Activated CD8-positive, alpha-beta memory T cell treated with anti-CD3 and anti-CD28 coated beads for 4 hours (primary cell): Measurements from ENCODE around the gene SH3RF3.

Experiments used
- DNase-seq, 2 donors: peaks; one replicate each; pipeline ENCODE4 v3.0.0-alpha.2; 2020; ENCODE audit warnings: low read depth in 2 of 2

SH3RF3 gene

GRCh38 chr2:109392816-109393661 lies 264.0 kb downstream of the SH3RF3 start:
- DNase-seq, result no peak

DNA sequence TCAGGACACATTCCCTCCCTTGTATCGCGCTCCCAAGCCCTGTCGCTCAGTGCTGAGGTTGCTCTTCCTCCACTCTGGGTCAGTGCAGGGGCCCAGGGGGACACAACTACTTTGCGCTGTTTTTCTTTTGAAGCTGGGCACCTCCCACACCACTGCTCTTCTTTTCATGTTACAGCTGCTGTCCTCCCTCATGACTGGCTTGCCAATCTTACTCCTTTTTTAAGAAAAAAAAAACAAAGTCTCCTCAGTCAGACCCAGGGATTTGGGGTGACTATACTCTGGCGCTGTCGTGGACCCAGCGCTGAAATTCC lies 264.6 kb downstream of the SH3RF3 start:
- DNase-seq, result no peak

DNA sequence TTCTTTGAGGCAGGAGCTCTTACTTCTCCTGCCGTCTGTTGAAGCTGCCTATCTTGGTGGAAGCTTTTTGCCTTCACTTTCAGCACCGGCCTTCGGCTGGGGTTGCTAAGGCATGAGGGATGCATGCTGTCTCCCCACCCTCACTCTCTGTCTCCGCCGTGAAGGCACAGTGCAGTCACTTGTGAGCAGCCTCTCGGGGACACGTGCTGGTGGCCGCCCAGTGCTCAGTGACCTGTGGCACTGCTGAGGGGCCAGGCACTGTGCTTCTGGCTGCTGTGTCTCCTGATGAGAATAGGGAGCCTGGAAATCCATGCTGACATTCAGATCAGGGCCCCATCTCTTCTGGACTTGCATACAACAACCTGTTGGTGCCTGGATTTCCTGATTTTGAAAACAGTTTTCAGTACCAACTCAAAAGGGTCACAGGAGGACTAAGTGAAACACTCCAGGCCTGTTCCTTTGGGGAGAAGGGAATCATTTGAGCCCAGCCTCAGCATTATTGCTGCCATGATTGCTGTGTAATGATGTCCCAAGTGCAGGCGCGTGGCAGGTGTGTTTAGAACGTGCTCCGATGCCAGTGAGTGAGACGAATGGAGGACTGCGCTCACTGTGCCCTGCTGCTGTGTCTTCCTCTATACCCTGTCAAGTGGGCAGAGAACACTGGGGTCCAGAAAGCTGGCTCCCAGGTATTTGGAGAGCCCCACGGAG lies 266.6 kb downstream of the SH3RF3 start:
- no peak for DNase-seq

DNA sequence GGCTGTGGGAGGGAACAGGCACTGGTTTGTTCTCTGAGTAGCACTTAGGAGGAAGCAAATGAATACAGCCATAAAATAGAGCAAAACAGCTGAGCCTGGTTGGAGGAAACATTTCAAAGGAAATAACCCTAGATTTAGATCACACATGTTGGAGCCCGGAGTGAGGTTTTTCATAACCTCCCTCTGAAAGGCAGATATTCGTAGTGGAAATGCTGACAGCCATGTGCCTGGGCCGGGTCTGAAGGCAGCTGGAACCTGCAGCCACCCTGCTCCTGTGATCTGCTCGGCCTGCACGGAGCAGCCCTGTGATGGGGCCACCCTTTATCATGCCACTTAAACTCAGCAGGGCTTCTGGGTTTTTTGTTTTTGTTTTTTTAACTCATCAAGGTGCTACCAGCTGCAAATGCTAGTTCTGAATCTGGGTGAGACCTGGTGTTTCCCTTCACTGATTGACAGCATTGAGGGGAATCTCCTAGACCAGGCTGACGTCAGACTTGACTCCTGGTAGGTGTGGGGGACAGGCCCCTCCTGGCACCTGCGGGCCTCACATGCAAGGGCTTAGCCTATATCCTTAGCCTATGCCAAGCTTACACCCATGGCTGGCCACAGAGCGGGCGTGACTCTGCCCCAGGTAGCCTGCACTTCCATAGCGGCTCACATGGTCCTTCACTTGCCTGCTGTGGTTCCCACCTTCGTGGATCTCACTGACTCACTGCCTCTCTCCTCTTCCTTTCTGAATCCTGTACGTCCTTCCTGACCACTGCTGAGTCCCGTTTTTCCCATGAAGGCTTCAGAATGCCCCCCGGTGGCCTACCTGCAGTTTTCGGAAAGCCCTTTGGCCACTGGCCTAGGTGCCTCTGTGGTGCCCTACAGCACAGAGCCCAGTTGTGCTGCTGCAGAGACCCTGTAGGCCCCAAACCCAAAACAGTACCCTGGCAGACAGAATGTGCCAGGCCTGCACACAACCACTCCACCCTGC lies 267.5 kb downstream of the SH3RF3 start:
- DNase-seq, result no peak

- no peak for DNase-seq
Observed at GRCh38 chr2:109397893-109398292, 268.9 kb downstream of the SH3RF3 start.

DNA sequence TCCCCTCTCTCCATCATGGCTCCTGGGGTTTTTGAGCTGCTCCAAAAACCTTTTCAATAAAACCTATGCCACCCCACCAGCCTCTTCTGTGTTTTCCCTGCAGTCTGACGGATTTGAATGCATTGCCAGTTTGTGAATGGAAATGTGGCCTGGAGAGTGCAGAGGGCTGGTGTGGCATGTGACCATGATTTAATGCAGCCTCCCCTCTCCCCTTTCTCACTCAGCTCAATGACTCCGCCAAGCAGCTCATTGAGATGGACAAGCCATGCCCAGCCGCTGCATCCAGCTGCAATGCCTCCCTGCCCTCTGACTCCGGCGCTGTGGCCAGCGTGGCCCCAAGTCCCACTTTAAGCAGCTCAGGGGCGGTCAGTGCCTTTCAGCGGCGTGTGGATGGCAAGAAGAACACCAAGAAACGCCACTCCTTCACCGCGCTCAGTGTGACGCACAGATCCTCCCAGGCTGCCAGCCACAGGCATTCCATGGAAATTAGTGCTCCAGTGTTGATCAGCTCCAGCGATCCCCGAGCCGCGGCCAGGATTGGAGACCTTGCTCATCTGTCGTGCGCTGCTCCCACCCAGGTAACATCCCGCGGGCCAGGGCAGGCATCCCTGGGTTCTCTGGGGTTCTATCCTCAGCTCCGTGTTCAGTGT lies 269.5 kb downstream of the SH3RF3 start:
- no peak for DNase-seq

- DNase-seq, result no peak
Observed at GRCh38 chr2:109399066-109399465, 270.1 kb downstream of the SH3RF3 start.

GRCh38 chr2:109400102-109400501 lies 271.1 kb downstream of the SH3RF3 start:
- no peak for DNase-seq

- no peak for DNase-seq
Observed at GRCh38 chr2:109401370-109401769, 272.4 kb downstream of the SH3RF3 start.

DNA sequence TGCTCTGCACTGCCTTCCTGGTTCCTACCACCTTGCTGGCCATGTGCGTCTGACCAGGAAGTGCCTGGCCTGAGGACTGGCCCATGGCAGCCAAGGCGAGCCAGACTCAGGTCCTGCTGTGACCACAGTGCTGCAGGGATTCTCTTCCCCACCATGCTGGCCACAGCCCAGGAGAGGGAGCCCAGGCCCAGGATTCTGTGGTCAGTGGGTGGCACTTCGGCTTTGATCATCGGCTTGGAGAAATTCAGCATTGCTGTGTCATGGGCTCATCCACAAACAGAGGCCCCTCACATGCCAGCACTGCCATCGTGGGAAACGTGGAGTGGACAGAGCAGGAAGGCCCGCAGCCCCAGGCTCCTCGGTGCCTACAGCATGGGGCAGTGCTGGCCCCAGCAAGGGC lies 273.2 kb downstream of the SH3RF3 start:
- DNase-seq, result no peak

GRCh38 chr2:109402980-109403840 lies 274.2 kb downstream of the SH3RF3 start:
- no peak for DNase-seq

- DNase-seq, result no peak
Observed at GRCh38 chr2:109403841-109404201, 274.8 kb downstream of the SH3RF3 start.

DNA sequence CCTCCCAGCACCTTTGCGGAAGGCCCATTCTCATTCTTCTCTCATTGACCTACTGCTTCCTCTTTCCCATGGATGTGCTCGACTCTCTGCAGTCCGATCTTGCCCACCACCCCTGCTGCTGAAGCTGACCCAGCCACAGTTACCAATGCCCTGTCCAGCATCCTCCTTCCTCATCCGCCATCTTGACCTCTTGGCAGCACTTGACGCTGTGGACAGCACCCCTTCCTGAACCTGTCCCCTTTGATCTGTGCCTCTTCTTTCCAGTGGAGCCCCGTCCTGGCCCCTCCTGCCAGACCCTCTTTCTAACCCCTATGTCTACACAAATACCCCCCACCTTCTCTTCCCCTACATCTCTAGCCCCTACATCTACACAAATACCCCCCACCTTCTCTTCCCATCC lies 275.7 kb downstream of the SH3RF3 start:
- DNase-seq, result no peak

DNA sequence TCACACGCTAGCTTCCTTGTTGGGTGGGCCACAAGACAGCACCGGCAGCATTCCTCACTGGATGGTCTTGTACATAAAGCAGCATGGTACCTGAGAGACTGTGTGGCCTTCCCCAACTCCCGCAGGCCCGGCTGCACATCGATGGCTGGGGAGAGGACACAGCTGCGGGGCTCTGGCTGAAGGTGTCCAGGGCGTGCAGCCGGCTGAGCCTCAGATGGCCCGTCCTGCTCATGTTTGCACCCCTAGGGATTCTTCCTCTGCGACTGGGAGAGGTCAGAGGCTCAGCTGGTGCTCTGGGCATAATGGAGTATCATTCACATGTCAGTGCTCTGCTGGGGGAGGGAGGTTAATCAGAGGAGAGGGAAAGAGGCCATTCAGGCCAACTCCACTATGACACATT lies 276.9 kb downstream of the SH3RF3 start:
- DNase-seq, result no peak

DNA sequence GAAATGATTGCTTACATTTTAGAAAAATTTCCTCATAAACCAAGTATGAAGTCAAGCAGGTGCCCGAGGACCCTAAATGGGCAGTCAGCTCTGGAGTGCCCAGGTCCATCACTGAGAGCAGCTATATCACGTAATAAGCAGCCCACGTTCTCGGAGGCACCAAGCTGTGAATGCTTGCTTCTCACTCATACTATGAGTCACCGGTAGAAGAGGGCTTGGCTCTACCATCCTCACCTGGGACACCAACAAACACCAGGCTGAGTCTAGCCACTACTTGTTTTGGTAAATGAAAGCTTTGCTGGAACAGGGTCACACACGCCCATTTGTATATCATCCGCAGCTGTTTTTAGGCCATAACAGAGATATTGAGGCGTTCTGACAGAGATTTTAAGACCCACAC lies 277.3 kb downstream of the SH3RF3 start:
- no peak for DNase-seq

DNA sequence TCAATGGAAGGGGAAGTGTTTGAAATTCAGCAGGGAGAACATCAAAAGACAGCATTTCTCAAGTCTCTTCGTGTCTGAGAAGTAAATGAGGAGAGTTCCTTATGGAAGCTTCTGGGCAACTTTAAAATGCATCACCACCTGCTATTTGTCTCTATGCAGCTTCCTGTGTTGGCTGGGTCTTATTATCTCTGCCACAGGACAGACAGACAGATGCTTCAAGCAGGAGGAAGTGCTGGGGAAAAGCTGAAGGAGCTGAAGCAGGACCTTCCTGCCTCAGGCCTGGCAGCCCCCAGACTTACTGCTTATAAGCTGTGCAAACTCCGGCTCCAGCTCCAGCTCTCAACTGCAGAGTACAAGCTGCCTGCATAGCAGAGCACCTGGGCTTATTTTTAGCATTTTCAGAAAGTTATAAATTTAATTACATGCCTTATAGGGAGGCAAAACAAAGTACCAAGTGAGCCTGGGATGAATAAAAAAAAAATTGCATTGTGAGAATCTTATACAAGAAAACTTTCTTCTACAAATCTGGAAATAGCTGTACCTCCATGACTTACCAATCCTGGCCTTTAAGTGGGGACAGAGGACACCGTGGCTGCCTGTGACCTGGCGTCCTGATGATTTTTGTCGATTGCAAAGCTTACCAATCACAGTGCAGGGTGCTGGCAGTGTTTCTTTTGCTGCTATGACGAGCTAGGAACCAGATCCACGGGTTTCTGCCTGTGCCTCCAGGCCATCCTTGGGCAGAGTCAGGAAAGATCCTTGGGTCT lies 278.5 kb downstream of the SH3RF3 start:
- DNase-seq, result no peak

DNA sequence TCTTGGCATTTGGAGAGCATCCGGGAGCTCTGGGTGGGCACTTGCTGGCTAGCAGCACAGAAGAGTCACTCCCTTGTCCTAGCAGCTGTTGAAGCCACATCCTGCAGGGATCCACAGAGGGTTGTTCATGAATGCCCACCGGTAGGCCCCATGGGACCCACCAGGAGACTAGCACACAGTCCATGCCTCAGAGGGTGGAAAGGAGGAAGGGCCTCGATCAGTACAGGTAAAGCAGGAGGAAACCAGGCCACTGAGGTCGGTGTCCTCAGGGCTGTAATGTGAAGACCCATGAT lies 279.0 kb downstream of the SH3RF3 start:
- no peak for DNase-seq

DNA sequence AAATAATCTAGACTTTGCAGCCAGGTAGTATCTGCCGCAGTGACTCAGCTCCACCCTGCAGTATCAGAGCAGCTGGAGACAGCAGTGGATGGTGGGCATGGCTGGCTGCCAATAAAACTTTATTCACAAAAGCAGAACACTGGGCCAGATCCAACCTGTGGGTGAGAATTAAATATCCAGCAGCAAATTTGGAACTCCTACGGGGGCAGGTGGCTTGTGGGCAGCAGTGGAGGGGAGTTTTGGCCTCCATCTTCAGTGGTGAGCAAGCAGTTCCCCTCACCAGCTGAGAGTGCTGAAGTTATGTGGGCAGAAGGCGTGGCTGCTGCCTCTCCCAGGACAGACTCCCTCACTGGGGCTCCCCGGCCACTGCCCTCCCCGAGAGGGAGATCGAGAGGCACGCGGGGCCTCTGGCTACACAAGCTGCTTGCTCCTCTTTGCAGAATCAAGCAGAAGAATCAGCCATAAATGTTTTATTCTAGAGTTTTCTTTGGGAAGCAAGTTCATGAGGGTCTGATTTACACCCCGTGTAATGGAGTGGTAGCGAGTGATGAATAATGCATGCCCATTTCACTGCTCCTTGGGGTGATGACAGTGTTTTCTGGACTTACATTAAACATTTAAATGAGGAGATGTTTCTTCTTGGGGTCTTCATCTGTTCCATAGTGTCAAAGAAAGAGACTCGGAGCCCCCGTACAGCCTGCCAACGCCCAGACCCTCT lies 280.5 kb downstream of the SH3RF3 start:
- DNase-seq, result no peak

GRCh38 chr2:109410039-109410815 lies 281.2 kb downstream of the SH3RF3 start:
- DNase-seq, result no peak
